Articular chondrocyte of knee joint (primary cell): ENCODE results near the gene PRIM2. TPM values are rescaled to one million over a fixed set of nuclear protein-coding genes. Genes with fewer than 3 reads are reported as not detected.

Experiments
- small RNA-seq: library from RNA; depleted of rRNA; stranded (forward); fragments of <200 nt; gene quantifications from one replicate; pipeline ENCODE3, GENCODE V24; 2012
- total RNA-seq: library from RNA; depleted of rRNA; stranded (reverse); fragments of >200 nt; gene quantifications from 2 replicates; pipeline ENCODE4 v1.2.3, GENCODE V29; 2012

PRIM2 gene
- total RNA-seq, result 194 and 219 TPM in 2 replicates

DNA sequence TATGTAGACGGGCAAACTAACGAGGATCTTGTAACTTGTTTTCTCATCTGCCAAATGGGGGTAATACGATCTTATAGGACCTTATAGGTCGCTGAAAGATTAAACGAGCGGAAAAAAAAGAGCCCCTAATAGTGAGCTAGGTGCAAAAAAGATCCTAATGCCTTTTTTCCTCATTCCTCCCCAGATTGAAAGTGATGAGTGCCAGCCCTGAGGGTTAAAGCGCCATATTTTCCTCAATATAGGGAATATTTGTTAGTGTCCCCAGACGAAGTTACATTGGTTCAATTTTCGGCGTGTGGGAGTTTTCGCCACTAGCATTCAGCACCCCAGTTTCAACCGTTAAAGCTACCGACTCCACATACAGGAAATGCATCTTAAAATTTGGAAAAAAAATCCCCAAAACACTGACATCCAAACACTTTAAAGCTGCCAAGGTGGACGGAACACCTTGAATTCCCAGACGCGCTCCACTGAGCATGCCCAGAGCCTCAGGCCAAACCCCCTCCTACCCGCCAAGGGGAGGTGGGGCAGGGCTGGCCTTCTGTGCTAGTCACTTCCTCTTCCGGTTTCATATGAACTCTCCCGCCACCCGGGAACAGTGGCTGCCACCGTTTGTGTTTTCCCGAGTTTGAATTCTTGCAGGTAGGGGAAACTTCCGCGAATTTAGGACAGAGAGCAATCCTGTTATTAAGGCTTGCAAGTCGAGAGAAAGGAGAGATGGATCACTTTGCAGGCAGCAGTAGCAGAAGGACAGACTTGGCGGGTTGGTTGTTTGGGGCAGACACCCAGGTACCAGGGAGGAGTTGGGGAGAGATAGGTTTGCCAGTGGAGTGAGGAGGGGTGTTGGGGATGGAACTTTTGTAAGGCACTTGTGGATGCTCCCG lies at the start of gene PRIM2:
Gene PRIM2, plus strand, starts transcription at position 571 of the 884 bp plus-strand sequence. CDS start 816 bp downstream, outside the sequence.

Small RNAs within 50 kb of the gene (small RNA-seq; reads per million reads assigned to genes)
- 0.11 reads per million for gene MIR548U

Other genes with a start within 250 kb of the PRIM2 start
- gene ZNF451, start 227.4 kb upstream of the PRIM2 start, total RNA-seq, result 78.9 and 88.6 TPM in 2 replicates
- gene BAG2, start 145.3 kb upstream of the PRIM2 start, total RNA-seq, result 72.7 and 77.6 TPM in 2 replicates
- 181 and 201 TPM in 2 replicates for gene RAB23, start 95.3 kb upstream of the PRIM2 start, total RNA-seq